ENCODE results near the gene PLPPR1.
"Not testable (repeated sequence)": the region's sequence is repeated elsewhere in the genome, so short reads cannot be mapped to it uniquely, and the experiment has no call there.

Gene PLPPR1

DNA sequence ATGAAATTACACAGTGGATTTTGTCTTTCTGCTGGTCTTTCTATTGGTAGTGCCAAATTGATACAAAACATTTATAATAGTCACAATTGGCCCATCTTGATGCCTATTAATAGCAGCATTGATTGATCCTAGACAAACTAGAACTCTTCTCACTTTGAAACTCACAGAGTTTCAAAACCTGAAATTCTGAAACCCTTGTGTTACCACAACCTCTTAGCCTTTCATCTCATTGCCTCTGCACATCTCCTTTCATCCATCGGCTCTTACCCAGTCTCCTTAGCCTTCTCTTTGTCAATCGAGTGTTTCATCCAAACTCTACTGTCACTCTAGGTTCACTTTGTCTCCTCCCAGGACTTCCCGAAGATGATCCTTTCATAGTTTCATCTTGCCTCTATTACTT lies 22.1 kb downstream of the PLPPR1 start:
- DNase-seq, result no peak

GRCh38 chr9:101054657-101055056 lies 26.1 kb downstream of the PLPPR1 start:
- no peak for DNase-seq

- DNase-seq, result no peak
These were observed 27.0 kb downstream of the PLPPR1 start for GRCh38 chr9:101055516-101055915.

GRCh38 chr9:101062686-101063085 lies 34.2 kb downstream of the PLPPR1 start:
- no peak for DNase-seq

GRCh38 chr9:101063192-101063591 lies 34.7 kb downstream of the PLPPR1 start:
- DNase-seq, result no peak

DNA sequence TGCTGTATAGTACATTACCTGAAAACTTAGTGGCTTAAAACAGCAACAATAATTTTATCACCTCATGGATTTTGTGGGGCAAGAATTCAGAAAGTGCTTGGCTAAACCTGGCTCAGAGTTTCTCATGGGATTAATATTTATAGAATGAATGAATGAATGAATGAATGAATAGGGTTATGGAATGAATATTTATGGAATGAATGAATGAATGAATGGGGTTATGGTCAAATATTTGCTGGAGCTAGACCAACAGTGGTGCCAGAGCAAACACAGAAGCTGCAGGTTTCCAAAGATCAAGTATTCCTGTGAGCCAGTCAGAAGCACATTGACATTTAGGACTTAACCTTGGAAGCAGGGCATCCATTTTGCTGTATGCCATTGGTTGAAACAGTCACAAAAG lies 35.7 kb downstream of the PLPPR1 start:
- no peak for DNase-seq

GRCh38 chr9:101065930-101066329 lies 37.4 kb downstream of the PLPPR1 start:
- no peak for DNase-seq

DNA sequence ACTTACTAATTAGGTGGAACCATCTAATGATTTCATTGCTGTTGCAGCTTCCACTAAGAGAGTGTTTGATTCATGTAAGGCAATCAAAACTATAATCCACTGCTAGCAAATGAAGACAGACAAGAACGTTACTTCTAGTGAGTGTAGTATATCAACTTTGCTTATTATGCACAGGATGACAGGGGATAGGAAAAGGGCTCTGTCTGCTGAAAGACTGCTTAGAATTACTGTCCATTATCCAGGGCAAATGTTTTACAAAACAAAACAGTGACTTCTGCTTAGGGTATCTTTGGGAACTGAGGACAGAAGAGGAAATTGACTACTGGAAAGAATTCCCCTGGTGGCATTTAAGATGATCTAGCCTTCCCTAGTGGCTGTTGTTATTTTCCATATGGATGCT lies 40.2 kb downstream of the PLPPR1 start:
- no peak for DNase-seq

DNA sequence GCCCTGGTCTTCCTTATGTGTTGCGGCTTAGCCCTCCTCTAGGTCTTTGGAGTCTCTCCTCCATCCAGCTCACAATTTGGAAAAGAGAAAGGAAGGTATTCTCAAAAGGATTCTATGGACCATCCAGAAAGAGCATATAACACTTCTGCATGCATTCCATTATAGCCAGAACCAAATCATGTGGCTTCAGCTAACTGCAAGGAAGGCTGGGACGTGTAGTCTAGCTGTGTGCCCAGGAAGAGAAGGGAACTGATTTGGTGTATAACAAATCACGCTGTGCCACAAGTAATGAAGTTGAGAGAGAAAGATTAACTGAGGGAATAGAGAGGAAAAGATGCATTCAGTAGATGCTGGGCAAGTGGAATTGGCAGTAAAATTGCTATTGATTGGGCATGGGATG lies 43.7 kb downstream of the PLPPR1 start:
- no peak for DNase-seq

- no peak for DNase-seq
These were observed 44.6 kb downstream of the PLPPR1 start for GRCh38 chr9:101073122-101073521.

DNA sequence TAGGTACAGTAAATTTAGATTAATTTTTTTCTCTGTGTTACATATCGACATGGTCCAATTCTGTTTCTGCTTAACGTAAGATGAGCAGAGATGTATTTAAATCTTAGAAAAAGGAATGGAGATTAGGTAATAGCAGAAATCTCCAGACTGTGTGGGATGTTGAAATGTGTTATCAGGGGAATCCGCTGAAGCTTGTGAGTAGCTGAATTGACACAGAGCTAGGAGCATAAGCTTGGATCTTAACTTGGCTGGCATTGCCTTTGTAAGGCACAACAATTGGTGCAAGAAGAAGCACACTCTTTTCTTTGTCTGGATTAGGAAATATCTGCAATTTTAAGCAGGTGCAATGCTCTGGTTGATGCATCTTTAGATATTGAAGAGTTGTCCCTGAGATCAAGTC lies 53.1 kb downstream of the PLPPR1 start:
- no peak for DNase-seq

DNA sequence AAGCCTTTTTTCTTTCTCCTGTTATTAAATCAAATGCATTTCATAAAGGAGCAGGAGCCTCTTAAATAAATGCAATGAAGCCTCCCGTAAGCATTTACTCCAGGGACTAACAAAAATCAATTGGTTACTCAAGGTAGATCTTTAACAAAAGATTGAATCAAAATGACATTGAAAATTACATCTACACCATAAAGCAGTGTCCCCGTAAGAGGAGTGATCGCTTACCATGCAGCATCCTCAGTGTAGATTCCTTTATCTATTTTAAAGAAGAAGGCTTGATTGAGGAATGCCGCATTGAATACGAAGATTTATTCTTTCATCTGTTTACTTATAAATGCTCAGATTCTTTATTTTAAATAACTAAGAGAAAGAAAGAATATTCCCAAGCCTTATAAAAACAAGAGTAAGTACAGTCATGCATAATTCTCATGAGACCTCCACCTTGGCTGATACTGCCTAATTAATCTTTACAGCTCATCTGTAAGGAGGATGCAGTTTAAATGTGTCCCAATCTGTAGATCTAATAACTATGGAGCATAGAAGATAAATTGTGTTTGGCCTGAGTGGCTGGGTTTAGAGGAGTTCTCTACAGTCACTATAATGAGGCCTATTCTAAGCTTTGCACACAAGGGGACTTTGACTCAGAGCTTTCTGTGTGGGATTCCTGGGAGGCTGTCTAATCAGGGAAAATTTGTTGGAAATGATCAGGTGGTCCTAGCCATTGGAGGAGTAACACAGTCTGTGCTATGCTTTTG lies 55.1 kb downstream of the PLPPR1 start:
- no peak for DNase-seq

- no peak for DNase-seq
These were observed 58.9 kb downstream of the PLPPR1 start for GRCh38 chr9:101087426-101087825.

GRCh38 chr9:101092922-101093321 lies 64.4 kb downstream of the PLPPR1 start:
- no peak for DNase-seq

GRCh38 chr9:101093620-101094019 lies 65.1 kb downstream of the PLPPR1 start:
- no peak for DNase-seq

DNA sequence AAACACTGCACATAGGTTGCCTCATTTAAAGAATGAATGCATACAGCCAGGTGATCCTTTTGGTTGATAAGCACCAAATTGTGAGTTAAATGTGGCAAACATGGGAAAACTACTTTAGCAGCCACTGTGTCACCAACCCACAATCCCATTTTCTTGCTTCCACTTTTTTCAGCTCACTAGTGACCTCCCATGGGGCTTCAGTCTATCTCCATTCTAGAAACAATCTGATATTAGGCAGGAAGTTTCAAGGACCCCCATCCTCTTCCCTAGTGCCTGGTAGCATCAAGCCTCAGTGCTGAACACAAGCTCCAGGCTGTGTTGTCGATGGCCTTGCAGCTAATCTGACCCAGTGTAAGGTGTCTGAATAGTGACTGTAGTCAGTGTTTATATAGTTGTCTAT lies 66.2 kb downstream of the PLPPR1 start:
- no peak for DNase-seq

GRCh38 chr9:101097210-101097609 lies 68.7 kb downstream of the PLPPR1 start:
- DNase-seq, result no peak

DNA sequence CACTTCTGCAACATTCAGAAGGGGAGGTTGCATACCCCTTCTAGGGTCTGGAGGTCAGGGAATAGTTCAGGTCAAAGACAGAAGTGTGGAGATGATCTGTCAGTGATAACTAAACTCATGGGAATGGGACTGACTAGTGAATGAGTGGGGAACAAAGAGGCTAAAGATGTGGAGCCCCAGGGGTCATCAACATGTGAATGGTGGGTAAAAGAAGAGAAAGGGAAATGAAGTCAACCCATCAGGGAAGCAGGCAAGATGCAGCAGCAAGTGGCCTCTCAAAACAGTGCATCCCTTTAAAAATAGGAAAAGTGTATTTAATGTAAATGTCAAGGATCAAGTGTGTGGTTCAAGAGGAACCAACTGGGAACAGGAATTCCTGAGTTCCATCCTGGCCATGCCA lies 69.9 kb downstream of the PLPPR1 start:
- no peak for DNase-seq

DNA sequence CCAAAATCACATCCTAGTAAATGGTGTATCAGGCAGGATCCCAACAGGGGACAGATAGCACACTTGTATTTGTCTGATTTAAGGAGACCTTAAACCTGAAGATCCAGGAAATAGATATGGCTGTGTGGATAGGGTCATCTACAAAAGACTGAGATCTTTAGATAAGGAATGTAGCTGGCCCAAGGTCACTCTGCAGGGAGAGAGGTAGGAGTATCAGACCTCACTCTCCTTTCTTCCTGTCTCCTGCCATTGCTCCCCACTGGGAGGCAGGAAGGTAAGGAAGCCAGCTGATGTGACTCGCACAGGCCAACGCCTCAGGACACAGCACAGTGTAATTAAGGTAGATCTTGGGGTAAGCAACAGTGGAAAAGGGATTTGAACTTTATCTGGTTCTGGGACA lies 85.8 kb downstream of the PLPPR1 start:
- DNase-seq, result no peak

GRCh38 chr9:101115102-101115501 lies 86.6 kb downstream of the PLPPR1 start:
- DNase-seq, result no peak

GRCh38 chr9:101117161-101117560 lies 88.6 kb downstream of the PLPPR1 start:
- no peak for DNase-seq

- peak; percentile 47 for DNase-seq
These were observed 90.8 kb downstream of the PLPPR1 start for GRCh38 chr9:101119206-101119819.

DNA sequence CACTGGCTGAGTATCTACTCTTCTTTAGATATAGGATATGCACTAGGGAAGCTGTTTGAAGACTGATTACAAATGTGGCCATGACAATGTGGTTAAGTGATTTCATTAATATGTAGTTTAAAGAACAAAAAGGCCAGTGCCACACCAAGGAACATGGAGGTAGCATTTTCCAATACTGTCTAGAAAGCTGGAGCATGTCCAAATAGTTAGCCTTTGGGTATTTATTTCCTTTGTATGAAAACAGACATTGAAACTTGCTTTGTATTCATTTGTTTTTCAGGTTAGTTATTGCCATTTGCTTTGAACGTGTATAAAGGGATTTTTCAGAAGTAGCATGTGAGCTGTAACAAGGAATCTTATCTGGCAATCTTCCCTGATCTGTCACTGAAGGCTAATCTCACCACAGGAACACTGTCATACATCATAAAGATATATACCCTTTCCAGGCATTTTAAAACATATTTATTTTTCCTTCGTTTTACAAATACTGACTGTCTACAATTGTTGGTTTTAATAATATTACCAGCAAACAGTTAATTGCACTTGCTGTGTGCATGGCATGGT lies 93.4 kb downstream of the PLPPR1 start:
- DNase-seq, result no peak

GRCh38 chr9:101126556-101126955 lies 98.0 kb downstream of the PLPPR1 start:
- no peak for DNase-seq

- DNase-seq, result not testable (repeated sequence)
These were observed 98.8 kb downstream of the PLPPR1 start for GRCh38 chr9:101127369-101127768.

Data from NCI-H1417 treated with DMSO at 0.1 percent for 48 hours (cell line).